ENCODE data around the gene MAPKBP1.

Gene MAPKBP1

DNA sequence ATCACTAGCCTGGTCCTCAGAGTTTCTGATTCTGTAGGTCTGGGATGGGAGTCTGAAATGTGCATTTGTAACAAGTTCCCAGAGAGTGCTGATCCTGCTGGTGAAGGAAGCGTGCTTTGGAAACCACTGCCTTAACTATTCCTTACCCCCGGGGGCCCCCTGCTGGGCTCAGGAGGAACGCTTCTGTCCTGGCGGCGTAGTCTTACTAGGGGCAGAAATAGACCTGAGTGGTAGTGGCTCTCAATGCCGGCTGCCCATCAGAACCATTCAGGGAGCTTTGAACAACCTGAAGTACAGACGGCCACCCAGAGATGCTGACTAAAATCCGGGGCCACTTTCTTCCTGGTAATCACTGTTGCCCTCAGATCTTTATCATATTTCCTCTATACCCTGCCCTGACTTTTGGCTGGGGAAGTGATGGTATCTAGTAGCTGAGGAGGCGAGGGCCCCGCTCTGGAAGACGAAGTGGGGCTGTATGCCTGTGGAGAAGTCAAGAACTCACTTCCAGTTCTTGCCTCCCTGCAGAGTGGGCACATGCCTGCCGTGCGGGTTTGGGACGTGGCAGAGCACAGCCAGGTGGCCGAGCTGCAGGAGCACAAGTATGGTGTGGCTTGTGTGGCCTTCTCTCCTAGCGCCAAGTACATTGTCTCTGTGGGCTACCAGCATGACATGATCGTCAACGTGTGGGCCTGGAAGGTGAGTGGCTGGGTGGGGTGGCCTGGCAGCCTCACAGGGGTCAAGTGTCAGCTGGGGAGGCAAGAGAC, 37.3 kb downstream of the MAPKBP1 start:
- TF ChIP-seq, protein P1, sequence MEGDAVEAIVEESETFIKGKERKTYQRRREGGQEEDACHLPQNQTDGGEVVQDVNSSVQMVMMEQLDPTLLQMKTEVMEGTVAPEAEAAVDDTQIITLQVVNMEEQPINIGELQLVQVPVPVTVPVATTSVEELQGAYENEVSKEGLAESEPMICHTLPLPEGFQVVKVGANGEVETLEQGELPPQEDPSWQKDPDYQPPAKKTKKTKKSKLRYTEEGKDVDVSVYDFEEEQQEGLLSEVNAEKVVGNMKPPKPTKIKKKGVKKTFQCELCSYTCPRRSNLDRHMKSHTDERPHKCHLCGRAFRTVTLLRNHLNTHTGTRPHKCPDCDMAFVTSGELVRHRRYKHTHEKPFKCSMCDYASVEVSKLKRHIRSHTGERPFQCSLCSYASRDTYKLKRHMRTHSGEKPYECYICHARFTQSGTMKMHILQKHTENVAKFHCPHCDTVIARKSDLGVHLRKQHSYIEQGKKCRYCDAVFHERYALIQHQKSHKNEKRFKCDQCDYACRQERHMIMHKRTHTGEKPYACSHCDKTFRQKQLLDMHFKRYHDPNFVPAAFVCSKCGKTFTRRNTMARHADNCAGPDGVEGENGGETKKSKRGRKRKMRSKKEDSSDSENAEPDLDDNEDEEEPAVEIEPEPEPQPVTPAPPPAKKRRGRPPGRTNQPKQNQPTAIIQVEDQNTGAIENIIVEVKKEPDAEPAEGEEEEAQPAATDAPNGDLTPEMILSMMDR (IDR thresholded peaks at IDR 0.05; ENCODE audit: low read depth, low read length), result peak; percentile 89
- no peak overlapping the region for H3K4me3 ChIP-seq (replicated peaks in 1 of 2; ENCODE audit: low read depth in 2 of 2, low read length in 2 of 2)
- DNase-seq (ENCODE audit: low read depth in 2 of 2), result peak; percentile 90 to 92

DNA sequence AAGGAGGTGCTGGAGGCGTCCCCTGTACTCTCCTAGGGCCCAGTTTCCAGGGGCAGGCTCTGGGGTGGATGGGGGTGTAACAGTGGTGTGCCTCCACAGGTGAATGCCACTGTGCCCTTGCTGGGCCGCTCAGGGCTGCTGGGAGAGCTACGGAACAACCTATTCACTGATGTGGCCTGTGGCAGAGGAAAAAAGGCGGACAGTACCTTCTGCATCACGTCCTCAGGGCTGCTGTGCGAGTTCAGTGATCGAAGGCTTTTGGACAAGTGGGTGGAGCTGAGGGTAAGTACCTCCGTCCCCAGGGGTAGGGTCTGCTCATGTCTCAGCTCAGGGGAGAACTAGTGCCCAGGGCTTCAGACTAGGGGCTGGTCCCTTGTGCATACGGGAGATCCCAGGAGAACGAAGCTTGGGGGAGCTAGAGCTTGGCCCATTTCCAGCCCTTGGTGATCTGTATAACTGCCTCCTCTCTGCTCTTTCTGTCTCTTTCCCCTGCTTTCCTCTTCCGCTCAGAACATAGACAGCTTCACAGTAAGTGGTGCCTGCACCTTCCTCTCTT, 38.6 kb downstream of the MAPKBP1 start:
- no peak overlapping the region for H3K4me3 ChIP-seq (replicated peaks in 1 of 2; ENCODE audit: low read depth in 2 of 2, low read length in 2 of 2)

DNA sequence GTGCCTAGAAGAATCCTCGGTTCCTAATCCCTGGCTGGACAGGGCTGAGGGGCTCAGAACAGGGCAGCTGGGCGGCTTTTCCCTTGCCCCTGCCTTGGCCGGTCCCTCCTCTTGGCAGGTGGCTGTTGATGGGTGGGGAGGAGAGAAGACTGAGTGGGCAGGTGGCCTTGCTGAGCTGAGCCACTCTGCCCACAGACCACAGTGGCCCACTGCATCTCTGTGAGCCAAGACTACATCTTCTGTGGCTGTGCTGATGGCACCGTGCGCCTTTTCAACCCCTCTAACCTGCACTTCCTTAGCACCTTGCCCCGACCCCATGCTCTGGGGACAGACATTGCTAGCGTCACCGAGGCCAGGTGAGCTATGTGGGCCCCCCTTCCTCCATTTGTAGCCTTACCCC, 39.1 kb downstream of the MAPKBP1 start:
- no peak for DNase-seq (ENCODE audit: low read depth in 2 of 2)
- no peak overlapping the region for H3K4me3 ChIP-seq (replicated peaks in 1 of 2; ENCODE audit: low read depth in 2 of 2, low read length in 2 of 2)
- TF ChIP-seq, protein P1 (IDR thresholded peaks at IDR 0.05; ENCODE audit: low read depth, low read length), result no peak

More for the DNA sequence above, 38.6 kb downstream of the MAPKBP1 start:
- TF ChIP-seq, protein P1 (IDR thresholded peaks at IDR 0.05; ENCODE audit: low read depth, low read length), result no peak
- no peak for DNase-seq (ENCODE audit: low read depth in 2 of 2)

DNA sequence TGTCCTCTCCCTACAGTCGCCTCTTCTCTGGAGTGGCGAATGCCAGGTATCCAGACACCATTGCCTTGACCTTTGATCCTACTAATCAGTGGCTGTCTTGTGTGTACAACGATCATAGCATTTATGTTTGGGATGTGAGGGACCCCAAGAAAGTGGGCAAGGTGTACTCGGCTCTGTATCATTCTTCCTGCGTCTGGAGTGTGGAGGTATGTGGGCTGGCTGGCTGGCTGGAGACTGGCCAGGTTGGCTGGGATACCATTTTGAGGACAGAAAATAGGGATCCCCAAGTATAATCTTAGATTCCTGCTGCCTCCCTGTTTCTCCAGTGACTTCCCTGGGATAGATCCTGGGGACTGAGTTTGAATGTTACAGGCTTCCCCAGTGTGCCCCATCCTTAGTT, 40.2 kb downstream of the MAPKBP1 start:
- no peak overlapping the region for H3K4me3 ChIP-seq (replicated peaks in 1 of 2; ENCODE audit: low read depth in 2 of 2, low read length in 2 of 2)
- DNase-seq (ENCODE audit: low read depth in 2 of 2), result no peak
- TF ChIP-seq, protein P1 (IDR thresholded peaks at IDR 0.05; ENCODE audit: low read depth, low read length), result no peak

GRCh38 chr15:41816788-41817187, 42.5 kb downstream of the MAPKBP1 start:
- TF ChIP-seq, protein P1 (IDR thresholded peaks at IDR 0.05; ENCODE audit: low read depth, low read length), result no peak
- DNase-seq (ENCODE audit: low read depth in 2 of 2), result no peak

GRCh38 chr15:41817327-41817726, 43.0 kb downstream of the MAPKBP1 start:
- TF ChIP-seq, protein P1 (IDR thresholded peaks at IDR 0.05; ENCODE audit: low read depth, low read length), result no peak
- no peak overlapping the region for H3K4me3 ChIP-seq (replicated peaks in 1 of 2; ENCODE audit: low read depth in 2 of 2, low read length in 2 of 2)
- no peak for DNase-seq (ENCODE audit: low read depth in 2 of 2)

More at GRCh38 chr15:41816788-41817187, 42.5 kb downstream of the MAPKBP1 start:
- no peak overlapping the region for H3K4me3 ChIP-seq (replicated peaks in 1 of 2; ENCODE audit: low read depth in 2 of 2, low read length in 2 of 2)
